MG63 (cell line): ENCODE data around the gene NDUFV2. TPM values are rescaled to one million over a fixed set of nuclear protein-coding genes. Genes with fewer than 3 reads are reported as not detected.
A peak's percentile ranks its signal among the peaks of the same experiment; 100 is the strongest.

ENCODE experiments used
- DNase-seq: peaks from one replicate; pipeline ENCODE4 v3.0.0-alpha.2; 2020
- H3K27me3 ChIP-seq: fragments of 250-450 bp; sonication (Bioruptor Pico); 2 replicates; pipeline ENCODE4 v1.5.1; 2020; ENCODE audit warnings: mild to moderate bottlenecking, moderate library complexity
- H3K36me3 ChIP-seq: fragments of 250-450 bp; sonication (Bioruptor Pico); 2 replicates; pipeline ENCODE4 v1.5.1; 2020; ENCODE audit warnings: mild to moderate bottlenecking, moderate library complexity
- H3K4me3 ChIP-seq: fragments of 250-450 bp; sonication (Bioruptor Pico); 2 replicates; pipeline ENCODE4 v1.5.1; 2020; ENCODE audit warnings: mild to moderate bottlenecking, moderate library complexity
- H3K9me3 ChIP-seq: fragments of 250-450 bp; sonication (Bioruptor Pico); 2 replicates; pipeline ENCODE4 v1.5.1; 2020; ENCODE audit warnings: mild to moderate bottlenecking, moderate library complexity
- total RNA-seq: library from RNA; depleted of rRNA; stranded (reverse); fragments of >200 nt; shearing (Covaris generic); gene quantifications from 2 replicates; pipeline ENCODE4 v1.2.3, GENCODE V29; 2014; ENCODE audit warnings: low replicate concordance

NDUFV2 gene
- total RNA-seq, 1 experiment from 2014 or later, result 311 TPM

DNA sequence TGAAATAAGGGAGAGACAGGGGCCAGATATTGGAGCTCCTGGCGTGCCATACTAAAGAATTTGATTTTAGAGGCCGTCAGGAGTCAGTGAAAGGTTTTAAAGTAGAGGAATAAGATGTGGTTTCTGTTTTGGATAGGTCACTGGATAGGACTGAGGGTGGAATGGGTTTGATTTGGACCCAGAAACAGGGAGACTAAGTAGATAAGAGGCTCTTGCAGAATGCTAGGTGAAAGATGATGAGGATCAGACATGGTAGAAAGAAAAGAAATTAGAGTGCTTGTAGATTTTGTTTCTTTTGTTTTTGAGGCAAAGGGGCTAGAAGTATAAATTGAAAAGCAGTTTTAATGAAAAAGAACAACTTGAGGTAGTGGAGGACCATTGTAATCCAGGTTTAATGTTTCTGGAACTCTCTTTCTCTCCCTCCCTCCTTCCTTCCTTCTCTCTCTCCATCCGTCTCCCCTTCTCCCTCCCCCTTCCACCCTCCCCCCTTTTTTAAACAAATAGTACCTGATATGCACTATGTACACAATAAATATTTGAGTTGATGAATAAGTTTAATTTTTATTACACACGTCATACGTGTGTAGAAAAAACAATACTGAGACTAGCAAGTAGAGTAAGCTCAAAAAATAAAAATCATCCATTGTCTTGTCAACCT lies 1.9 kb downstream of the NDUFV2 start:
- no peaks in the 10 kb centered on the region for H3K27me3 ChIP-seq
- H3K36me3 ChIP-seq, result peaks cover 36% of the 10 kb centered on the region
- no peaks in the 10 kb centered on the region for H3K9me3 ChIP-seq
- H3K4me3 ChIP-seq, result peak overlapping the region; percentile 85
- DNase-seq, result no peak

DNA sequence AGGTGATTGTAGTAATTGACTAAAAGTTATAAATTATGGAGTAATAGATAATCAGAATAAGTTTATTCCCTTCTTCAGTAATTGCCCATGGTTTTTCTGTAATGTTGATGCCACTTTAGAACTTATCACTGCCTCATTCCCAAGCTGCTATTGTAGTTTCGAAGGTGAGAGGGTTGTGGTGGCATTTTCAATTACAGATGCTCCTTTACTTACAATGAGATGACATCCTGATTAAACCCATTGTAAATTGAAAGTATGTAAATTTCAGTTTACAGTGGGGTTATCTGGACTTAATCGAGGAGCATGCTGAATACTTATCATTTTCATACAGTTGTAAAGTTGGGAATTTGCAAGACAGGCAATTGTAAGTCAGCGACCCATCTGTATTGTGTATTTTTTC lies 2.9 kb downstream of the NDUFV2 start:
- Histone ChIP-seq H3K36me3 (peaks cover 46% of the 10 kb centered on the region), H3K4me3 (peak overlapping the region; percentile 85), H3K27me3 (no peaks in the 10 kb centered on the region), H3K9me3 (no peaks in the 10 kb centered on the region)
- no peak for DNase-seq

DNA sequence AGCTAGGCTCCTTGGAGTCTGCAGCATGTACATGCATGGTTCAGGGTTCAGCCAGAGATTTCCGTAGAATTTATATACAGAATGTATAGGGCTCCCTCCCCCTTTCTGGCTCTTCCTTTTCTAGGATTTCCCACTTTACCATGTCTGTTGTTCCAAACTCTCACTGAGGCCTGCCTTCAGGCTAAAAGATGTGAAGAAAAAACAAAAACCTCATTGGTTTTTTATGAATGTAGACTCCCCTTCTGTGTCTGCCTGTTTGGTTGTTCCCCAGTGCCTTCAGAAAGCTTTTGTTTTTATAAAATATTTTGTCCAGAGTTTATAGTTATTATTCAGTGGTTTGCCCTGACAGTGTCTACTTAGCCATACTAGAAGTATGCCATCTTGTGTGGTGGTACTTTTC lies 3.6 kb downstream of the NDUFV2 start:
- Histone ChIP-seq H3K9me3 (no peaks in the 10 kb centered on the region), H3K36me3 (peaks cover 53% of the 10 kb centered on the region), H3K27me3 (no peaks in the 10 kb centered on the region), H3K4me3 (0 out of 2 replicates have a peak overlapping the region, but pooled peaks have one; percentile 85)
- DNase-seq, result no peak

DNA sequence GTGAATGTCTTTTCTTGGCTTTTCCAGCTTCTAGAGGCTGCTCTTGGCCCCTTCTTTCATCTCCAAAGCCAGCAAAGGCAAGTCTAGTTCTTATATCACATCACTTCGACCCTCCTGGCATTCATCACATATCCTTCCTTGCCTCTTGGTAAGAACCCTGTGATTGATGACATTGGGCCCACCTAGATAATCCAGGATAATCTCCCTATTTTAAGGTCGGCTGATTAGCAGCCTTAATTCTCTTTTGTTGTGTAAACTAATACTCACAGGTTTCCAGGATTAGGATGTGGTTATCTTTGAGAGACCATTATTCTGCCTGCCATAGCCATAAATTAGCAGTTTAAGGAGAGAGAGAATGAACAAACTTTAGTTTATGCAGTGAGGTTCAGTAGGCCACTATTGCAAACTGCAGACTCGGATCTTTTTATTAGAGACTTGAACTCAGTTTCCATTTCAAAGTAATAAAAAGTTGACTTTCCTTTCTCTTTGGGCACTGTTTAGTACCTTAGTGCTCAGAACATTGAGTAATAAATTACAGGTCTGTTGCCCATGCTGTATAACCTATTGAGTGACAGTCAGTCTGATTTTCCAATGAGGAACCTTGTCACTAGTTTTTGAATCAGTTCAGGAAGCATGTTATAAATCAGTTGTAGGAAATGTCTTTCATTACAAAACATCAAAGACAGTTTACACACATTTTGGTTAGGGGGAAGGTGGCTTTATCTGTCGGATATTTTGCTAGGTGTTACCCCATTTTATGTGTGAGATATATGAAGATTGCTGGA lies 4.5 kb downstream of the NDUFV2 start:
- Histone ChIP-seq H3K36me3 (peaks cover 60% of the 10 kb centered on the region), H3K27me3 (no peaks in the 10 kb centered on the region), H3K9me3 (no peaks in the 10 kb centered on the region), H3K4me3 (no peak overlapping the region)
- DNase-seq, result no peak

DNA sequence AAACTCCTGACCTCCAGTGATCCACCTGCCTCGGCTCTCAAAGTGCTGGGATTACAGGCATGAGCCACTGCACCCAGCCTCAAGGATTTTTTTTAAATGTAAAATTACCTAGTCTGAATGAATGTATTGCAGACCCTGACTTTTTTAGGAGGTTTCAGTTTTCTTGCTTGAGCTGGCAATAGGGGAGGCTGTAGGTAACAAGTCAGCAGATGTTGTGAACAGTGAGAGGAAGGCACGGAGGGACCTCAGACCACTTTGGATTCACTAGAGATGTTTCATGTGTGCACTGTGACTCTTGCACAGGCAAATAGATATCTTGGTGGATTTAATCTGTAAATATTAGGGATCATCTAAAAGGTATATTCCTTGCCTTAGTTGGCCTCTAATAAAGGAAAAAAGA lies 6.4 kb downstream of the NDUFV2 start:
- Histone ChIP-seq H3K9me3 (no peaks in the 10 kb centered on the region), H3K36me3 (peaks cover 79% of the 10 kb centered on the region), H3K27me3 (no peaks in the 10 kb centered on the region), H3K4me3 (no peak overlapping the region)
- DNase-seq, result no peak

DNA sequence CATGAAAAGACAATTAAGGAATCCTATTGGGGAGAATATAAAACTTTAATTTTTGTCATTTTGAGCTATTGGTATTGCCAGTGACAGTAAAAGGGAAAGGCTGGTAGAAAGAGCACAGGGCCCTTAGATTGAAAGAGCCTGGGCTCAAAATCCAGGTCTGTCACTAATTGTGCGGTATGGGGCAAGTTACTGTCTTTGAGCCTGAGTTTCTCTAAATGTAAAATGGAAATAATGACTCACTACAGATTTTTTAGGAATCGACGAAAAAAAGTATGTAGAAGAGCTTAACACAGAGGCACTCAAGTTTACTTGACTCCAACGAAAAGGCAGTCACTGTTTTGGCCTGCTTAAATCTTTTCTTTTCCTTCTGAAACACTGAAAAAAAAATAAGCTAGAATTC lies 7.0 kb downstream of the NDUFV2 start:
- H3K36me3 ChIP-seq, result peaks cover 78% of the 10 kb centered on the region
- H3K4me3 ChIP-seq, result no peak overlapping the region
- no peaks in the 10 kb centered on the region for H3K27me3 ChIP-seq
- no peaks in the 10 kb centered on the region for H3K9me3 ChIP-seq
- no peak for DNase-seq

DNA sequence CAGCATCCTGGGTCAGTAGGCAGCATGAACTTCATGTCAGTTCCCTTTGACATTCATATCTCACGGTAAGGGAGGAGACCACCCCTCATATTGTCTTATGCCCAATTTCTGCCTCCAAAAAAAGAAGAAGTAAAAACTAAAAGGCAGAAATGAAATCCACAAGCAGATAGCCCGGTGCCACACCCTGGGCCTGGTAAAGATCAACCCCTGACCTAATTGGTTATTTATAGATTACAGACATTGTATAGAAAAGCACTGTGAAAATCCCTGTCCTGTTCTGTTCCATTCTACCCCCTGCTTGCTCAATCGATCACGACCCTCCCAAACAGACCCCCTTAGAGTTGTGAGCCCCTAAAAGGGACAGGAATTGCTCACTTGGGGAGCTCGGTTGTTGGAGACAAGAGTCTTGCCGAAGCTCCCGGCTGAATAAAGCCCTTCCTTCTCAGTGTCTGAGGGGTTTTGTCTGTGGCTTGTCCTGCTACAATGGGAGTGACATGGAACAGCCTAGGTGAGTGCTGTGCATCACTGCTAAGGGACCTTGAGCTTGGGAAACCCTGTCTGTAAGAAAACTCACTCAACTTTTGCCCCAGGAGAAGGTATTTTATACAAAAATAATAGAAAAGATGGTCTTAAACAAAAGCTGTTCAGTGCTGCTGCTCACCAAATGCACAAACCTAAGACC lies 11.1 kb downstream of the NDUFV2 start:
- Histone ChIP-seq H3K36me3 (peaks cover 66% of the 10 kb centered on the region), H3K4me3 (no peak overlapping the region), H3K27me3 (no peaks in the 10 kb centered on the region), H3K9me3 (no peaks in the 10 kb centered on the region)
- DNase-seq, result no peak

DNA sequence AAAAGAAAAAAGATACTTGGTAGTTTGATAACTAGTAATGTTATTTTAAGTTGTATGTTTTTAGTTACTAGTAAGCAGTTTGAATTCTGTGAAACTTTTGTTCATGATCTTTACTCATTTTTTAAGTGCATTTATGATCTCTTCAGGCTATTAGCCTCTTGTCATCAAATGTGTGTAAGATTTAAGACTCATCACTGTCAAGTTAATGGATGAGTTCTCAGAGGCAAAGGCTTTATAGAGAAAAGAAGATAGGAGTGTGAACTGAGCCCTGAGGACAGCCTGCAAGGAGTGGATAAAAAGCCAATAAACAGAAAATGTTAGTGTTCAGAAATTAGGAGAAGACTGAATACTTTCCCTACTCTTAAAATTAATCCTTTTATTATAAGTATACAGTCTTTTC lies 13.5 kb downstream of the NDUFV2 start:
- H3K27me3 ChIP-seq, result no peaks in the 10 kb centered on the region
- peaks cover 66% of the 10 kb centered on the region for H3K36me3 ChIP-seq
- H3K9me3 ChIP-seq, result no peaks in the 10 kb centered on the region
- no peak overlapping the region for H3K4me3 ChIP-seq
- no peak for DNase-seq

DNA sequence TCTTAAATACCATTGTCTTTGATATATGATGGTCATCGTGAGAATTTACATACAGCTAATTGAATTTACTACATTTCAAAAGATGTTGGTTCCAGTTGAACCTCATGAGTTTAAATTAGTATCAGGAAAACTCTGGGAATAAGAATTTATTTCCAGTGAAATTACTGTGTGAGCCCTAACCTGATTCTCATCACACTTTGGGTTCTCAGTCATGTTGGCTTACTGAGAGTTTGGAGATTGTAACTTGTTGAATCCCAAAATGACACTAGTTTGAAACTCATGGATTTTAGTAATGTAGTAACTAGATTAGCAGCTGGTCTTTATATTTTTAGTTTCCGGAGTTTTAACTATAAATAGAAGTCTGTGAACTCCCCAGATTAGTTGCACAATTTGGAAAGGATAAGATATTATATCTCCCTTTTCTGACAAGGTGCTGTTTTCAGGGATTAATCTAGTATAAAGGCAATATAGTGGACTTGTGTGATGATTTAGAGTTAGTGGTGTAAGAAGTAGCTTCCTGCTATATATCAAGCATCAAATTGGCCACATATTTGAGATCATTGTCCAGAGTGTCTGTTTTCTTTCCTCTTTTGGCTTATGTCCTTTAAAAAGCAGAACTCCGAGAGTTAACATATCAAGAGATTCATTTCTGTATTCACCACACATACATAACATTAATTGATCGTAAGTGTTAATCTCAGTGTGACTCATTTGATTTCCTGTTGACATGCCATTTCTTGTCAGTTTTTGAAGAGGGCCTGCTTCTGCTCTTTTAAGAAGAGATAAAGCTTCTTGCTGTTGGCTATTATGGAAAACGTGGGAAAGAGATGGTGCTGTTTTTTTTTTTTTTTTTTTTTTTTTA lies 15.7 kb downstream of the NDUFV2 start:
- no peak for DNase-seq
- H3K9me3 ChIP-seq, result no peaks in the 10 kb centered on the region
- peaks cover 67% of the 10 kb centered on the region for H3K36me3 ChIP-seq
- H3K27me3 ChIP-seq, result no peaks in the 10 kb centered on the region
- no peak overlapping the region for H3K4me3 ChIP-seq

DNA sequence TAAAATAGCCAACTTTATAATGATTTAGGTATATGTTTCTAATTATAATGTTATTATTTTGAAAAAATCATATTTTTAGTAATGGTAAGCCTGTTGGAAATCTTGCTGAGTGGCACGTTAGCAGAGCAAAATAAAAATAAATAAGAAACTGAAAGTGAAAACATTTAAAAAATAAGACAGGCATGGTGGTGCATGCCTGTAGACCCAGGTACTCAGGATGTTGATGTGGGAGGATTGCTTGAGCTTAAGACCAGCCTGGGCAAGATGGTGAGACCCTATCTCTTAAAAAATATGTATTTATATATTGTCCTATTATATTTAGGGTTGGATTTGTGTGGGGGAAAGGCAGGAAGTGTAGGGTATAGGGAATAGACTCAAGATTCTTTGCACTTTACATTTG lies 18.3 kb downstream of the NDUFV2 start:
- Histone ChIP-seq H3K27me3 (no peaks in the 10 kb centered on the region), H3K4me3 (no peak overlapping the region), H3K9me3 (no peaks in the 10 kb centered on the region), H3K36me3 (peaks cover 72% of the 10 kb centered on the region)
- no peak for DNase-seq

DNA sequence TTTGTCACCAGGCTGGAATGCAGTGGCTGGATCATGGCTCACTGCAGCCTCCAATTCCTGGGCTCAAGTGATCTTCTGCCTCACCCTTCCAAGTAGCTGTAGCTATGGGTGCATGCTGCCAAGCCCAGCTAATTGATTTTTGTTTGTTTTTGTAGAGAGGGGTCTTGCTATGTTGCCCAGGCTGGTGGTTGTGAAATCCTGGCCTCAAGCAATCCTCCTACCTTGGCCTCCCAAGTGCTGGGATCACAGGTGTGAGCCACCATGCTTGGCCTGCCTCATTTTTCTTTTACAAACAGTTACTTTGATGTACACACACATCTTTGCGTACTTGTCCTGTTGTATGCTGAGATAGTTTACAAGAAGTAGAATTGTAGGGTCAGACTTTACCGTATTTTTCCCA lies 21.0 kb downstream of the NDUFV2 start:
- H3K4me3 ChIP-seq, result no peak overlapping the region
- H3K36me3 ChIP-seq, result peaks cover 87% of the 10 kb centered on the region
- DNase-seq, result no peak
- no peaks in the 10 kb centered on the region for H3K9me3 ChIP-seq
- no peaks in the 10 kb centered on the region for H3K27me3 ChIP-seq

DNA sequence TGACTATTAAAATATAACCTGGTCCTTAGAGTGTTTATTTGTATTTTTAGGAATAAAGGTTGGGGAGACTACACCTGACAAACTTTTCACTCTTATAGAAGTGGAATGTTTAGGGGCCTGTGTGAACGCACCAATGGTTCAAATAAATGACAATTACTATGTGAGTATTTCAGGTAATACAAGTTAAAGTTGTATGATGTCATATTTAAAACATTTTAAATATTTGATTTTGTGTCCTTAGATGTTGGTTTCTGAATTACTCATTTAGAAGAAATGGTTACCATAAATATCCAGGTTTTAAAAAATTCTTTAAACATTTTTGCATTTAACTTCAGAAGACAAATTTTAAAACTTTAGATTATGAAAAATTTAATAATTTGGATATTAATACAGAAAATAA lies 22.3 kb downstream of the NDUFV2 start:
- DNase-seq, result no peak
- Histone ChIP-seq H3K36me3 (peaks cover 89% of the 10 kb centered on the region), H3K4me3 (no peak overlapping the region), H3K9me3 (no peaks in the 10 kb centered on the region), H3K27me3 (no peaks in the 10 kb centered on the region)

DNA sequence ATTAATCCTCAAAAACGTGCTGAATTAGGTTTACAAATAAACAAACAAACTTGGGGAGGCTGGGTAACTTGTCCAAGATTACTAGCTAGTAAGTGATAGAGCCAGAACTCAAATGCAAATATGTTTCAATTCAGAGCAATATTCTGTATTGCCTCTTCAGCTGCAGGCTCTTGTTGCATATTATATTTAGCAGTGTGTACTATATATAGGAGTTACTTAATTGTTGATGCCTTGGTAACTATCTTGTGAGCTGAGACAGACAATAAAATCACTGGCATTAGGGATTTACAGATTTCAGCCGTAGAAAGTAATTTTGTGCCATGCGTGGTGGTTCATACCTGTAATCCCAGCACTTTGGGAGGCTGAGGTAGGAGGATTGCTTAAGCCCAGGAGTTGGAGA lies 23.8 kb downstream of the NDUFV2 start:
- no peak for DNase-seq
- H3K9me3 ChIP-seq, result no peaks in the 10 kb centered on the region
- H3K27me3 ChIP-seq, result no peaks in the 10 kb centered on the region
- peaks cover 91% of the 10 kb centered on the region for H3K36me3 ChIP-seq
- no peak overlapping the region for H3K4me3 ChIP-seq

DNA sequence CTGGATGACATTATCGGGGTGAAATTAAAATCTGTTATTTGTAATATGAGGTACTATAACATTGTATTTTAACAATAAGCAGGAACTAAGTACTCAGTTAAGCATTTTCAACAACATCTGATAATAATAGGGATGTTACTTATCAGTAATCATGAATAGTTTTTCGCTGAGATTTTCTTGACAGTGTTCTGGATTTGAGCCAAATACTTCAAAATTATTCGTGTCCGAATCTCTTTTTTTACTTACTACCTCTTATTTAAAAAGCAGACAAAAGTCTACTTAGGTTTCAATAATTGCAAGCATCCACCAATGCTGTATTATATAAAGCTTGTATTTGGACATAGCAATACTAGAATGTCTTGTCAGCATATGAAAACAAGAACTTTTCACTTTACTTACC lies 27.7 kb downstream of the NDUFV2 start:
- no peak overlapping the region for H3K4me3 ChIP-seq
- H3K27me3 ChIP-seq, result no peaks in the 10 kb centered on the region
- H3K36me3 ChIP-seq, result peaks cover 89% of the 10 kb centered on the region
- H3K9me3 ChIP-seq, result no peaks in the 10 kb centered on the region
- DNase-seq, result no peak

DNA sequence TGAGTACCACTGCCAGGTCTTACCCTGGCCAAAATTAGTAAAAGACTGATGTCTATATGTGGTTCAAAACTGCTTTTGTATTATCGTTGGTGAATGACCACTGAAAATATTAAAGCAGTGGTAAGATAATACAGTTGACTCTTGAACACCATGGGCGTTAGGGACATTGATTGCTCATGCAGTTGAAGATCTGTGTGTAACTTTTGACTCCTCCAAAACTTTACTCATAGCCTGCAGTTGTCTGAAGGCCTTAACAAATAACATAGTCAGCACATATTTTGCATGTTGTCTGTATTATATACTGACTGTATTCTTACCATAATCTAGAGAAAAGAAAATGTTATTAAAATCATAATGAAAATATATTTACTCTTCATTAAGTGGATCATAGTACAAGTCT lies 28.3 kb downstream of the NDUFV2 start:
- no peaks in the 10 kb centered on the region for H3K9me3 ChIP-seq
- H3K4me3 ChIP-seq, result no peak overlapping the region
- H3K36me3 ChIP-seq, result peaks cover 88% of the 10 kb centered on the region
- DNase-seq, result no peak
- H3K27me3 ChIP-seq, result no peaks in the 10 kb centered on the region

DNA sequence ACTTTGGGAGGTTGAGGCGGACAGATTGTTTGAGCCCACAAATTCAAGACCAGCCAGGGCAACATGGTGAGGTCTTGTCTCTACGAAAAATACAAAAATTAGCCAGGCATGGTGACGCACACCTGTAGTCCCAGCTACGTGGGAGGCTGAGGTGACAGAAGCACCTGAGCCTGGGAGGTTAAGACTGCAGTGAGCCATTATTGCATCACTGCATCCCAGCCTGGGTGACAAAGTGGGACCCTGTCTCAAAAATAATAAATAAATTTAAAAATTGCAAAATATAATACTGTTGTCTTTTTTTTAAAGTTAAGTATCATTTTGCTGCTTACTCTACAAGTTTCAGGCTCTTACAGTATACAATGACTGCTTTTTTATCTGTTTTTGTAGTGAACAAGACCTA lies 30.1 kb downstream of the NDUFV2 start:
- no peak for DNase-seq
- Histone ChIP-seq H3K9me3 (no peaks in the 10 kb centered on the region), H3K36me3 (peaks cover 72% of the 10 kb centered on the region), H3K27me3 (no peaks in the 10 kb centered on the region), H3K4me3 (no peak overlapping the region)

DNA sequence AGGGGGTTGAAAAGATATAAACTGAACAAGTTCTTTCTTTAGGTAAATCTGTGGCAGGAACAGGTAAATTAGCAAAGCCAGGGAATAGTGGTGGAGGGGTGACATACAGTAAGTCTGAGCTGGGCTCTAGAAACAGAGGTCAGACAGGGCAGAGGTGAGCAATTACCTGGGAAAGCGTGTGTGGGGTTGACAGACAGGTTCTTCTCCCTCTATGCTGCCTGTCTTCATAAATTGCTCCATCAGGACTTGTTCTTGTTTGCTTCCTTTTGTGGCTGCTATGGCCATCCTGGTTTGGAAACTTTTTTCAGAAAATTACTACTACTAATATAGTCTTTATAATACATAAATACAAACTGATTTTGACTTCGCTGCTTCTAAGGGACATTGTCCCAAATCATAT lies 30.7 kb downstream of the NDUFV2 start:
- Histone ChIP-seq H3K27me3 (no peaks in the 10 kb centered on the region), H3K4me3 (no peak overlapping the region), H3K36me3 (peaks cover 66% of the 10 kb centered on the region), H3K9me3 (no peaks in the 10 kb centered on the region)
- DNase-seq, result no peak
